ENCODE results near the gene PAPSS1.

DNA sequence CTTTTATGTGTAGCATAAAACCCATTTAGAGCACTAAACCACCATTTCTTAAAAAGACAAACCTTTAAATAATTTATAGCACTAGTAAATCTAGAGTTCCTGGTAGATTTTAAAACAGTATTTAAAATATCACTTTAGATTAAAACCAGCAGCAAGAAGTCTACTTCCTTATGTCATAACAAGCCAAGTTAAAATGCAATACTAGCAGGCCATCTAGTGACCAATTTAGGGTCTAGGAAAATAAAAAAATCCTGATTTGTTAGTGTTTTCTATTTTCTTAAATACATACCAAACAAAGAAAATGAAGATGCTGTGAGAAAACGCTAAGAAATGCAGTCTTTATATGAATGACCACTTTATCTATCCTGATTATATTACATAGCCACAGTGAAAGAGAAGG lies 53.9 kb downstream of the PAPSS1 start:
- TF ChIP-seq YY1 (IDR thresholded peaks at IDR 0.05; ENCODE audit: insufficient read depth, insufficient read length) (no peak), ZNF274 (IDR thresholded peaks at IDR 0.05; ENCODE audit: low read depth, low read length) (no peak), SUZ12 (IDR thresholded peaks at IDR 0.05; ENCODE audit: extremely low read depth, insufficient read depth, insufficient read length) (no peak)
